Lung (tissue), 12 donors: Measurements from ENCODE around the gene CPN1. TPM values are rescaled to one million over a fixed set of nuclear protein-coding genes. Genes with fewer than 3 reads are reported as not detected.
A peak's percentile ranks its signal among the peaks of the same experiment; 100 is the strongest.

Experiments
- ATAC-seq: fragments of 200-7000 bp; cut with Tn5 transposase; one replicate; pipeline ENCODE4 v1.9.1; 2020; ENCODE audit warnings: moderate number of reproducible peaks; ENCODE audit not compliant: insufficient read depth, low FRiP score
- DNase-seq, 3 donors: peaks; one replicate each; pipeline ENCODE4 v3.0.0-alpha.2; 2013 to 2017
- H3K27ac ChIP-seq, 2 donors: one replicate each; pipeline ENCODE4 v1.5.1; 2013; ENCODE audit warnings: mild to moderate bottlenecking in 2 of 2, moderate library complexity in 2 of 2, control low read depth in 1 of 2, inconsistent platforms in 1 of 2, low read depth in 1 of 2, low read length in 1 of 2
- H3K27me3 ChIP-seq, 3 donors: one replicate each; pipeline ENCODE4 v1.5.1; 2013; ENCODE audit warnings: low read length in 2 of 3; ENCODE audit not compliant: control insufficient read depth in 3 of 3, insufficient read depth in 3 of 3
- H3K36me3 ChIP-seq, 4 donors: one replicate each; pipeline ENCODE4 v1.5.1; 2013; ENCODE audit warnings: low read length in 4 of 4, mild to moderate bottlenecking in 1 of 4, moderate library complexity in 1 of 4; ENCODE audit not compliant: control insufficient read depth in 4 of 4, insufficient read depth in 4 of 4
- H3K4me1 ChIP-seq, 5 donors: one replicate each; pipeline ENCODE4 v1.5.1; 2013; ENCODE audit warnings: low read length in 5 of 5, mild to moderate bottlenecking in 2 of 5, moderate library complexity in 1 of 5; ENCODE audit not compliant: control insufficient read depth in 5 of 5, insufficient read depth in 5 of 5
- H3K4me3 ChIP-seq: one replicate; pipeline ENCODE4 v1.5.1; 2013; ENCODE audit warnings: mild to moderate bottlenecking, control low read depth, moderate library complexity
- H3K9ac ChIP-seq, 2 donors: one replicate each; pipeline ENCODE4 v1.5.1; 2013; ENCODE audit warnings: low read length in 2 of 2, control low read depth in 1 of 2; ENCODE audit not compliant: insufficient read depth in 1 of 2
- H3K9me3 ChIP-seq, 4 donors: one replicate each; pipeline ENCODE4 v1.5.1; 2013; ENCODE audit warnings: low read length in 3 of 4, mild to moderate bottlenecking in 1 of 4, moderate library complexity in 1 of 4; ENCODE audit not compliant: control insufficient read depth in 4 of 4, insufficient read depth in 3 of 4
- WGBS, 2 donors: extraction: QIAGEN DNeasy Blood & Tissue Kit; methylation state at CpG; one replicate each; pipeline ENCODE4 v1.1.7; 2013; 5-methylcytosine and 5-hydroxymethylcytosine counted together
- polyA plus RNA-seq, 2 donors: library from polyadenylated mRNA; stranded (reverse); fragments of 200-250 nt; gene quantifications; one replicate each; pipeline ENCODE4 v1.2.1, GENCODE V29; 2013
- total RNA-seq, 2 donors: library from RNA; depleted of rRNA in 1 of 2; stranded (reverse); fragments of >200 nt in 1 of 2; gene quantifications; one replicate each; pipeline ENCODE4 v1.2.1, GENCODE V29; 2014 to 2021
- TF ChIP-seq, protein P1 (sequence below): IDR thresholded peaks from 2 replicates; pipeline ENCODE4 v1.5.1; 2012; ENCODE audit warnings: mild to moderate bottlenecking; ENCODE audit errors: control extremely low read depth, extremely low read depth
- donor health status: control.
- donor health status: control.
- donor health status: Bipolar disorder and iron deficiency.
- donor health status: healthy.
- donor health status: DM: yes; HTN: yes; CAD: no.

Gene CPN1
- total and polyA plus RNA-seq, 4 donors = not detected

DNA sequence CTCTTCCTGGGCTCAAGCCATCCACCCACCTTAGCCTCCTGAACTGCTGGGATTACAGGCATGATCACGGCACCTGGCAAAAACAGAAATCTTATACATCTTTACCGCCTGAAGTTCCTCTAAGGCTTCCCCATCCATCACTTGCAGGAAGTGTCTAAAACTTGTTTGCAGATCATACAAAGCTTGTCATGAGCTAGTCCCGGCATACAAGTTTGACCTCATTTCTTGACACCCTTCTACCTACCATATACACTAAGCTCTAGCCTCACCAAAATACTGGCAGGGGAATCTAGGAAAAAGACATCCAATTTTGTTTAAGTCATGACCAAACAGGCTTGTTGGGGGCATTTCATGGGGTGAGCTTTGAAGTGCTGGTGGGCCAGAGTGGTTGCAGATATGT is 86.4 kb downstream of the CPN1 start:
- H3K4me3 ChIP-seq = no peak overlapping the region
- ATAC-seq (no peak), DNase-seq (no peak)
- 36 to 50% methylated on average over 3 of the region's 3 CpGs for WGBS, 2 donors
- H3K27me3 ChIP-seq = no peaks in the 10 kb centered on the region
- TF ChIP-seq, protein P1, sequence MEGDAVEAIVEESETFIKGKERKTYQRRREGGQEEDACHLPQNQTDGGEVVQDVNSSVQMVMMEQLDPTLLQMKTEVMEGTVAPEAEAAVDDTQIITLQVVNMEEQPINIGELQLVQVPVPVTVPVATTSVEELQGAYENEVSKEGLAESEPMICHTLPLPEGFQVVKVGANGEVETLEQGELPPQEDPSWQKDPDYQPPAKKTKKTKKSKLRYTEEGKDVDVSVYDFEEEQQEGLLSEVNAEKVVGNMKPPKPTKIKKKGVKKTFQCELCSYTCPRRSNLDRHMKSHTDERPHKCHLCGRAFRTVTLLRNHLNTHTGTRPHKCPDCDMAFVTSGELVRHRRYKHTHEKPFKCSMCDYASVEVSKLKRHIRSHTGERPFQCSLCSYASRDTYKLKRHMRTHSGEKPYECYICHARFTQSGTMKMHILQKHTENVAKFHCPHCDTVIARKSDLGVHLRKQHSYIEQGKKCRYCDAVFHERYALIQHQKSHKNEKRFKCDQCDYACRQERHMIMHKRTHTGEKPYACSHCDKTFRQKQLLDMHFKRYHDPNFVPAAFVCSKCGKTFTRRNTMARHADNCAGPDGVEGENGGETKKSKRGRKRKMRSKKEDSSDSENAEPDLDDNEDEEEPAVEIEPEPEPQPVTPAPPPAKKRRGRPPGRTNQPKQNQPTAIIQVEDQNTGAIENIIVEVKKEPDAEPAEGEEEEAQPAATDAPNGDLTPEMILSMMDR = no peak
- no peaks in the 10 kb centered on the region for H3K36me3 ChIP-seq
- no peak overlapping the region for H3K9ac ChIP-seq
- H3K4me1 ChIP-seq = peaks cover 4 to 44% (median 11%) of the 10 kb centered on the region in 5 donors
- no peak overlapping the region for H3K27ac ChIP-seq
- no peaks in the 10 kb centered on the region for H3K9me3 ChIP-seq

DNA sequence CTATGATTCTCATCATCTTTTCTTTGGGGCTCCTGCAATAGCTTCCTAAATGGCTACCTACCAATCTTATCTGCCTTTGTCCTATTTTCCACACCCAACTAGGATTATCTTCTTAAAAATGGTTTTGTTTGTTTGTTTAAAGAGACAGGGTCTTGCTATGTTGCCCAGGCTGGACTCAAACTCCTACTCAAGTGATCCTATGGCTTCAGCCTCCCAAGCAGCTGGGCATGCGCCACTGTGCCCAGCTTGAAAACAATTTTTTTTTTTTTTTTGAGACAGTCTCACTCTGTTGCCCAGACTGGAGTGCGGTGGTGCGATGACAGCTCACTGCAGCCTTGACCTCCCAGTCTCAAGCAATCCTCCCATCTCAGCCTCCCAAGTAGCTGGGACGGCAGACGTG is 86.9 kb downstream of the CPN1 start:
- H3K36me3 ChIP-seq = no peaks in the 10 kb centered on the region
- no peak overlapping the region for H3K9ac ChIP-seq
- no peak for DNase-seq
- ATAC-seq = no peak
- peak overlapping the region in 1 of 2 donors; percentile 23 for H3K27ac ChIP-seq
- H3K4me3 ChIP-seq = no peak overlapping the region
- 75 to 95% methylated on average over 4 to 5 of the region's 5 CpGs for WGBS, 2 donors
- TF ChIP-seq, protein P1 = no peak
- no peaks in the 10 kb centered on the region for H3K9me3 ChIP-seq
- H3K27me3 ChIP-seq = no peaks in the 10 kb centered on the region
- H3K4me1 ChIP-seq = peaks cover 4 to 43% (median 11%) of the 10 kb centered on the region in 5 donors

DNA sequence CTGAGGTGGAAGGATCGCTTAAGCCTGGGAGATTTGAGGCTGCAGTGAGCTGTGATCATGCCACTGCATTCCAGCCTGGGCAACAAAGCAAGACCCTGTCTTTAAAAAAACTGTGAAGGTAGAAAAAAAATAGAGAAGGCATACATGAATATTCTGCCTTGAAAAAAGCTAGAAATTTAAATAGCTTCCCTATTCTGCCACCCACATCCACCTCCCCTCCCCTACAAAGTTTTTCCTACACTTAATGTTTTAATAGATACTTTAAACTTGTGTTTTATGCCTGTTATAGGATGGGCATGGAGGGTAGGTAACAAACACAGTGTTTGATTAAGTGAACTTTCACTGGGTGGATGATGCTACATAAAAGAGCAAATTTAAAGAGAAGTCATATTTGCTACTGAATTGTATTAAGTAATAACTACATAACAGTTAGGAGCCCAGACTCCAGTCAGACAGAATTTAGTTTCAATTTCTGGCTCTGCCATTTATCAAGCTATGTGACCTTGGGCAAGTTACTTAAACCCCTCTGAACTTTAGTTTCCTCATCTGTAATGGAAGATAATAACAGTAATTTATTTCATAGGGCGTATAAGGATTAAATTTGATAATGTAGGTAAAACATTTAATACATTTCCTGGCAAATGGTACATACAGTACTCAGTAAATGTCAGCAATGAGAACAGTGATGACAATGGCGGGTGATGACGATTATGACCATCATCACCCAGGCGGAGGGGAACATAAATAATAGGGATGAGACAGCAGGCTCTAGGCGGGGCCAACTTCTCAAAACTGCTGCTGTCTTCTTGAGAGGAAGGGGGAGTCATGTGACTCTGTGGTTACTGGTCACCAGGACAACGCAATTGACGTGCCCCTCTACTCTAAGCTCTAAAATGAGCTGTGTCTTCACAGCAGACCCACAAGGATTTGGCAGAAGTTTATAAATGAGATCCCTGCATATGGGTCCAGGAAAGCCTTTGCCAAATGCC is 87.7 kb downstream of the CPN1 start:
- H3K36me3 ChIP-seq = no peaks in the 10 kb centered on the region
- H3K4me3 ChIP-seq = no peak overlapping the region
- WGBS, 2 donors = 35 to 57% methylated on average over 8 of the region's 8 CpGs
- H3K27ac ChIP-seq = peak overlapping the region; percentile 23 to 52
- H3K9me3 ChIP-seq = no peaks in the 10 kb centered on the region
- H3K9ac ChIP-seq = no peak overlapping the region
- TF ChIP-seq, protein P1 = no peak
- no peaks in the 10 kb centered on the region for H3K27me3 ChIP-seq
- H3K4me1 ChIP-seq = peaks cover 3 to 35% (median 11%) of the 10 kb centered on the region in 5 donors
- peak; percentile 62 for ATAC-seq
- peak; percentile 58 to 78 (median 71) for DNase-seq

Other genes starting within 250 kb of the CPN1 start
- gene DNMBP, start 71.9 kb downstream of the CPN1 start, total RNA-seq = 10 to 100 TPM; 17.4 to 31.0 TPM
- 1 to 10 TPM; 6.5 to 7.6 TPM for gene DNMBP, start 71.9 kb downstream of the CPN1 start, polyA plus RNA-seq
- gene ERLIN1, start 104.2 kb upstream of the CPN1 start, total RNA-seq = 10 to 100 TPM; 24.6 to 29.9 TPM
- gene ERLIN1, start 104.2 kb upstream of the CPN1 start, polyA plus RNA-seq = 10 to 100 TPM in 1 of 2 donors, 1 to 10 TPM in 1; 5.8 to 38.1 TPM
- gene CHUK, start 147.7 kb upstream of the CPN1 start, total RNA-seq = 10 to 100 TPM; 19.6 to 27.8 TPM
- 10 to 100 TPM; 11.1 to 19.3 TPM for gene CHUK, start 147.7 kb upstream of the CPN1 start, polyA plus RNA-seq
- 10 to 100 TPM; 21.7 to 30.0 TPM for gene CWF19L1, start 185.8 kb upstream of the CPN1 start, total RNA-seq
- gene CWF19L1, start 185.8 kb upstream of the CPN1 start, polyA plus RNA-seq = 10 to 100 TPM; 20.5 to 27.4 TPM
- gene BLOC1S2, start 204.8 kb upstream of the CPN1 start, total RNA-seq = 10 to 100 TPM; 18.0 to 44.4 TPM
- 10 to 100 TPM; 49.7 to 54.2 TPM for gene BLOC1S2, start 204.8 kb upstream of the CPN1 start, polyA plus RNA-seq
- 1 to 10 TPM in 1 of 2 donors, under 1 TPM in 1; 0.46 to 1.1 TPM for gene PKD2L1, start 248.4 kb upstream of the CPN1 start, total RNA-seq
- 1 to 10 TPM in 1 of 2 donors, under 1 TPM in 1; 0.88 to 1.5 TPM for gene PKD2L1, start 248.4 kb upstream of the CPN1 start, polyA plus RNA-seq